ENCODE results near the gene KLHDC10.

KLHDC10 gene

GRCh38 chr7:130149281-130150139 is 79.2 kb downstream of the KLHDC10 start:
- in situ Hi-C loops (cut with HindIII; ENCODE audit: low pct_unique_long_range_greater_than_20kb, low sequenced_read_pairs): no loop called here
- no peak for TF ChIP-seq JUND (IDR thresholded peaks at IDR 0.05; ENCODE audit: low read depth)
- DNase-seq (ENCODE audit: low read depth in 1 of 2, low spot score in 1 of 2): no peak

DNA sequence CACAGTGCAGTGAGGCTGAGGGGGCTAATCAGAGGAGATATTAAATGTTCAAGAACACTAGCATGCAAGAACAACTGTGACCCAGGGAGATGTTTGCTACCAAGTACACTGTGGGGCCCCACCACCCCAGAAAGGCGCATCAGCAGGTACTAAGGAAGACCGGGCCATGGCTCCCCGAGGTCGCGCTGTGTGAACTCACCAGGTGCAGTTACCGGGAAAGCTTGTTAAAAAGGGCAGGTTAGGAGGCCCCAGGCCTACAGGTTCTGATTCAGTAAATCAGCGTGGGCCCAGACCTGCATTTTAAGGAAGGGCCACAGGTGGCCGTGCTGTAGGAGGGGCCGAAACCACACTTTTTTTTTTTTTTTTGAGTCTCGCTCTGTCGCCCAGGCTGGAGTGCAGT is 80.3 kb downstream of the KLHDC10 start:
- TF ChIP-seq JUND (IDR thresholded peaks at IDR 0.05; ENCODE audit: low read depth): no peak
- in situ Hi-C loops (cut with HindIII; ENCODE audit: low pct_unique_long_range_greater_than_20kb, low sequenced_read_pairs): no loop called here
- no peak for DNase-seq (ENCODE audit: low read depth in 1 of 2, low spot score in 1 of 2)

GRCh38 chr7:130151591-130152492 is 81.5 kb downstream of the KLHDC10 start:
- in situ Hi-C loops (cut with HindIII; ENCODE audit: low pct_unique_long_range_greater_than_20kb, low sequenced_read_pairs): no loop called here
- DNase-seq (ENCODE audit: low read depth in 1 of 2, low spot score in 1 of 2): peak in 1 of 2 experiments; percentile 19

GRCh38 chr7:130152493-130153210 is 82.3 kb downstream of the KLHDC10 start:
- no peak for TF ChIP-seq JUND (IDR thresholded peaks at IDR 0.05; ENCODE audit: low read depth)
- DNase-seq (ENCODE audit: low read depth in 1 of 2, low spot score in 1 of 2): no peak
- in situ Hi-C loops (cut with HindIII; ENCODE audit: low pct_unique_long_range_greater_than_20kb, low sequenced_read_pairs): no loop called here

More at GRCh38 chr7:130151591-130152492, 81.5 kb downstream of the KLHDC10 start:
- TF ChIP-seq JUND (IDR thresholded peaks at IDR 0.05; ENCODE audit: low read depth): no peak

DNA sequence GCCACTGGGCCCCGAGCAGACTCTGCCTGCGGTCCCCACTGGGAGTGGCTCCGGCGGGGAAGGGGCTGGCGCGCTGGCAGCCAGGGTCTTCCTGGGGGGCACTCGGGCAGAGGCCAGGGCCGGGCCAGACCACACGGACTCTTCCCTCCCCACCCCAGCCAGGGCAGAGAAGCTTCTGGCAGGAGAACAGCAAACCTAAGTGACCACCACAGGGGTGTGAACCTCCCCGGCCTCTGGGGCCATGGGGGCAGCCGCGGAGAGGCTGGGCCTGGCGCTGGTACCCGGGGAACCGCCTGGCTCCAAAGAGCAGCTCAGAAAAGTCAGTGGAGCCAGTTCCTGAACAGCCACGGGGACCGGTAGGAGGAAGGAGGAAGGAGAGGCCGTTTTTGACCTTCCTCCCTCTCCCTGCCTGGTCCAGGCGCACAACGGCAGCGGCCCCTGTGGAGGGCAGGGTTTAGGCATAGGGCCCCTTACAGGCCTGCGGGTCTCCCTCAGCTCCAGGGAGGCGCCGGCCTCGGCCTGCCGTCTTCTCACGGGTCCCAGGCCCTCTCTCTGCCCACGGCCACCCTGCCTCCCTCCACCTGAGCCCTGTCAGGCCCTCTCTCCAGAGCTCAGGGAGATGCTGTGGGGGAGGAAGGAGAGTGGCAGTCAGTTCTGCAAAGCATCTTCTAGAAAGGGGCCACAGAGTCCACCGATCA is 83.0 kb downstream of the KLHDC10 start:
- no peak for DNase-seq (ENCODE audit: low read depth in 1 of 2, low spot score in 1 of 2)
- no peak for TF ChIP-seq JUND (IDR thresholded peaks at IDR 0.05; ENCODE audit: low read depth)
- in situ Hi-C loops (cut with HindIII; ENCODE audit: low pct_unique_long_range_greater_than_20kb, low sequenced_read_pairs): no loop called here

DNA sequence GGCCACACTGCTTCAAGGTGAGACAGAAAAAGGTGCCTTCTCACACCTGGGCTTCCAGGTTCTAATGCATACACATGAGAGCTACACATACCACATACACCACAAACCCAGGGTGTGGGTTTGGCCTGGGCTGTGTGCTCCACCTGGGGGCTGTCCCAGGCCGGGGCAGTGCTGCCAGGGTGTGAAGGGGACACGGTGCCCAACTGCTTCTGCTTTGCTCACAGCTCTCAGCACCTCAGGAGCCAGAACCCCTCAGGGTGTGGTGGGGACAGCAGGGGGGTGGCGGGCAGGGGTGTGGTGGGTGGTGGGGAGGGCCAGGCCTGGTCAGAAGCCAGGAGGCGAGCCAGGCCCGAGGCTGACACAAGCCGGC is 83.8 kb downstream of the KLHDC10 start:
- peak in 1 of 2 experiments; percentile 20 for DNase-seq (ENCODE audit: low read depth in 1 of 2, low spot score in 1 of 2)
- in situ Hi-C loops (cut with HindIII; ENCODE audit: low pct_unique_long_range_greater_than_20kb, low sequenced_read_pairs): no loop called here
- TF ChIP-seq JUND (IDR thresholded peaks at IDR 0.05; ENCODE audit: low read depth): no peak

GRCh38 chr7:130154501-130155317 is 84.4 kb downstream of the KLHDC10 start:
- in situ Hi-C loops (cut with HindIII; ENCODE audit: low pct_unique_long_range_greater_than_20kb, low sequenced_read_pairs): no loop called here
- no peak for DNase-seq (ENCODE audit: low read depth in 1 of 2, low spot score in 1 of 2)

DNA sequence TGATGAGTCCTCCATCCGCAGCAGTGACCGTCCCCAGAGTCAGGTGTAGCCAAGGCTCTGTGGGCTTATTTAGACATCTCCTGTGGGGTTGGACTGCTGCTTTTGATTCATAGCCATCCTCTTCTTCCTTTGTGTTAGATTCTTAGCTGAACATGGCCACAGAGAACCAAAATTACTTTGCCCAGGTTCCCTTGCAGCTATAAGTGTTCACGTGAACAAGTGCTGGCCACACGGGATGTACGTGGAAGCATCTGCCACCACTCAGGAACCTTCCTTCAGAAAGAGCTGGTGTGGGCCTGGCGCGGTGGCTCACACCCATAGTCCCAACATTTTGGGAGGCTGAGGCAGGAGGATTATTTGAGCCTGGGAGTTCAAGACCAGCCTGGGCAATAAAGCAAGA is 85.8 kb downstream of the KLHDC10 start:
- in situ Hi-C loops (cut with HindIII; ENCODE audit: low pct_unique_long_range_greater_than_20kb, low sequenced_read_pairs): no loop called here
- no peak for DNase-seq (ENCODE audit: low read depth in 1 of 2, low spot score in 1 of 2)
- TF ChIP-seq JUND (IDR thresholded peaks at IDR 0.05; ENCODE audit: low read depth): no peak

More at GRCh38 chr7:130154501-130155317, 84.4 kb downstream of the KLHDC10 start:
- no peak for TF ChIP-seq JUND (IDR thresholded peaks at IDR 0.05; ENCODE audit: low read depth)

GRCh38 chr7:130157700-130158099 is 87.4 kb downstream of the KLHDC10 start:
- in situ Hi-C loops (cut with HindIII; ENCODE audit: low pct_unique_long_range_greater_than_20kb, low sequenced_read_pairs): no loop called here
- no peak for TF ChIP-seq JUND (IDR thresholded peaks at IDR 0.05; ENCODE audit: low read depth)

GRCh38 chr7:130160023-130160422 is 89.7 kb downstream of the KLHDC10 start:
- DNase-seq (ENCODE audit: low read depth in 1 of 2, low spot score in 1 of 2): no peak
- TF ChIP-seq JUND (IDR thresholded peaks at IDR 0.05; ENCODE audit: low read depth): no peak
- in situ Hi-C loops (cut with HindIII; ENCODE audit: low pct_unique_long_range_greater_than_20kb, low sequenced_read_pairs): no loop called here

More at GRCh38 chr7:130157700-130158099, 87.4 kb downstream of the KLHDC10 start:
- DNase-seq (ENCODE audit: low read depth in 1 of 2, low spot score in 1 of 2): no peak

DNA sequence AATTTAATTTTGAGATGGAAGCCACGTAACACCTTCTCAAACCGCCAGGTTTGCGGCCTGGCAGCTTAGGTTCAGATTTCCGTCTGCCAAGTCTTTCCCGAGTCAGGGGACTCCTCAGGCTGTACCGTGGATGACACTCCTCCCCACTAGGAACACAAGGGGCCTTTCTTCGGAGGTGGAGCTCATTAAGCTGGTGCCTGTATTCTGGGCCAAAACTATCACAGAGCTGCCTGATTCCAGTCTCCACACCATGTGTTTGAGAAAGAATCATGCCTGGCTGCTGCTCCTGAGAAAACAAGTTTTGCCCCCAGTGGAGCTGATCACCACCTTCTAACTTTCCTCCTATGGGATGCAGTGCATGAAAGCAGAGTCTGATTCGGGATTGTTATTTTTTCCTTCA is 90.1 kb downstream of the KLHDC10 start:
- TF ChIP-seq JUND (IDR thresholded peaks at IDR 0.05; ENCODE audit: low read depth): no peak
- DNase-seq (ENCODE audit: low read depth in 1 of 2, low spot score in 1 of 2): no peak
- in situ Hi-C loops (cut with HindIII; ENCODE audit: low pct_unique_long_range_greater_than_20kb, low sequenced_read_pairs): no loop called here
